DND-41 (cell line): ENCODE results near the gene NELFE.
"Not testable (repeated sequence)": the region's sequence is repeated elsewhere in the genome, so short reads cannot be mapped to it uniquely, and the experiment has no call there.

Experiments
- ATAC-seq: fragments of 200-7000 bp; cut with Tn5 transposase; 3 replicates; pipeline ENCODE4 v1.9.1; 2021; ENCODE audit warnings: low read depth; ENCODE audit not compliant: insufficient read depth
- DNase-seq: peaks from one replicate; pipeline ENCODE4 v3.0.0-alpha.2; 2020
- H2AFZ ChIP-seq: 2 replicates; pipeline ENCODE4 v1.6.0; 2012; ENCODE audit warnings: low read depth, low read length
- H3K27ac ChIP-seq: 2 replicates; pipeline ENCODE4 v1.5.1; 2012; ENCODE audit warnings: low read length, inconsistent platforms
- H3K27me3 ChIP-seq: fragments of 200-600 bp; sonication (generic); 2 replicates; pipeline ENCODE4 v1.6.0; 2012; ENCODE audit warnings: low read length, mild to moderate bottlenecking, inconsistent platforms; ENCODE audit not compliant: insufficient read depth, poor library complexity
- H3K36me3 ChIP-seq: 2 replicates; pipeline ENCODE4 v1.5.1; 2012; ENCODE audit warnings: low read length, inconsistent platforms; ENCODE audit not compliant: insufficient read depth
- H3K4me1 ChIP-seq: 2 replicates; pipeline ENCODE4 v1.5.1; 2012; ENCODE audit warnings: mild to moderate bottlenecking, low read length; ENCODE audit not compliant: insufficient read depth
- H3K4me2 ChIP-seq: 2 replicates; pipeline ENCODE4 v1.6.0; 2012; ENCODE audit warnings: mild to moderate bottlenecking, moderate library complexity, low read length, inconsistent platforms; ENCODE audit not compliant: insufficient read depth
- H3K4me3 ChIP-seq, 2 experiments: fragments of 200-600 bp in 1 of 2; shearing (Covaris generic) in 1 of 2; 2 replicates each; pipeline ENCODE4 v1.5.1; 2012 to 2016; ENCODE audit warnings: inconsistent platforms in 2 of 2, low read length in 2 of 2, mild to moderate bottlenecking in 2 of 2, low read depth in 1 of 2, moderate library complexity in 1 of 2
- H3K79me2 ChIP-seq: 2 replicates; pipeline ENCODE4 v1.6.0; 2012; ENCODE audit warnings: low read length, inconsistent platforms; ENCODE audit not compliant: insufficient read depth
- H3K9ac ChIP-seq: 2 replicates; pipeline ENCODE4 v1.6.0; 2012; ENCODE audit warnings: low read depth, mild to moderate bottlenecking, inconsistent platforms, low read length, moderate library complexity
- H3K9me3 ChIP-seq: 2 replicates; pipeline ENCODE4 v1.5.1; 2012; ENCODE audit warnings: low read length, moderate library complexity, mild to moderate bottlenecking, inconsistent platforms; ENCODE audit not compliant: insufficient read depth, severe bottlenecking
- H4K20me1 ChIP-seq: 2 replicates; pipeline ENCODE4 v1.6.0; 2012; ENCODE audit warnings: low read length; ENCODE audit not compliant: insufficient read depth
- CTCF ChIP-seq: IDR thresholded peaks from 2 replicates; pipeline ENCODE4 v1.5.1; 2012; ENCODE audit warnings: borderline replicate concordance, low read length, moderate library complexity, mild to moderate bottlenecking; ENCODE audit not compliant: poor library complexity, severe bottlenecking; ENCODE audit errors: extremely low read depth
- EZH2 ChIP-seq: IDR thresholded peaks from 3 replicates; pipeline ENCODE4 v1.6.1; 2012; ENCODE audit warnings: borderline replicate concordance, low read depth, mild to moderate bottlenecking, moderate library complexity, low read length, inconsistent platforms; ENCODE audit not compliant: severe bottlenecking

NELFE gene

GRCh38 chr6:31933537-31933936 is 25.2 kb downstream of the NELFE start:
- no peak overlapping the region for H3K4me3 ChIP-seq
- no peak overlapping the region for H3K9ac ChIP-seq
- TF ChIP-seq EZH2 (no peak), CTCF (no peak)
- no peaks in the 10 kb centered on the region for H3K4me1 ChIP-seq
- H3K4me2 ChIP-seq, result no peak overlapping the region
- H3K79me2 ChIP-seq, result no peaks in the 10 kb centered on the region
- no peak for ATAC-seq
- no peak overlapping the region for H3K27ac ChIP-seq
- no peak overlapping the region for H2AFZ ChIP-seq
- H3K36me3 ChIP-seq, result no peaks in the 10 kb centered on the region
- no peaks in the 10 kb centered on the region for H3K9me3 ChIP-seq
- H4K20me1 ChIP-seq, result no peaks in the 10 kb centered on the region
- DNase-seq, result no peak
- peaks cover 3% of the 10 kb centered on the region for H3K27me3 ChIP-seq

GRCh38 chr6:31932137-31932536 is 26.6 kb downstream of the NELFE start:
- H3K27me3 ChIP-seq, H3K4me2 ChIP-seq, ATAC-seq, H3K4me1 ChIP-seq, H2AFZ ChIP-seq, DNase-seq, H3K36me3 ChIP-seq, H3K9me3 ChIP-seq, H4K20me1 ChIP-seq, H3K79me2 ChIP-seq, H3K9ac ChIP-seq, H3K4me3 ChIP-seq, H3K27ac ChIP-seq: not testable (repeated sequence)

- Histone ChIP-seq H3K4me1 (no peaks in the 10 kb centered on the region), H2AFZ (no peak overlapping the region), H3K4me3 (no peak overlapping the region), H3K9me3 (no peaks in the 10 kb centered on the region), H3K79me2 (no peaks in the 10 kb centered on the region), H4K20me1 (no peaks in the 10 kb centered on the region), H3K4me2 (no peak overlapping the region), H3K36me3 (no peaks in the 10 kb centered on the region), H3K9ac (no peak overlapping the region), H3K27ac (no peak overlapping the region), H3K27me3 (peaks cover 1% of the 10 kb centered on the region)
- ATAC-seq (no peak), DNase-seq (no peak)
- no peak for TF ChIP-seq EZH2
- no peak for TF ChIP-seq CTCF
Measured at GRCh38 chr6:31930962-31931361, 27.8 kb downstream of the NELFE start.

GRCh38 chr6:31928672-31928939 is 30.2 kb downstream of the NELFE start:
- ATAC-seq (no peak), DNase-seq (no peak)
- peaks cover 3% of the 10 kb centered on the region for H3K27me3 ChIP-seq
- no peaks in the 10 kb centered on the region for H3K79me2 ChIP-seq
- no peak overlapping the region for H2AFZ ChIP-seq
- no peak overlapping the region for H3K4me3 ChIP-seq
- H3K9ac ChIP-seq, result no peak overlapping the region
- H4K20me1 ChIP-seq, result no peaks in the 10 kb centered on the region
- no peak overlapping the region for H3K4me2 ChIP-seq
- no peaks in the 10 kb centered on the region for H3K36me3 ChIP-seq
- no peaks in the 10 kb centered on the region for H3K9me3 ChIP-seq
- TF ChIP-seq EZH2 (no peak), CTCF (no peak)
- no peaks in the 10 kb centered on the region for H3K4me1 ChIP-seq
- H3K27ac ChIP-seq, result no peak overlapping the region
